ENCODE data around the gene AMBRA1.

Gene AMBRA1

DNA sequence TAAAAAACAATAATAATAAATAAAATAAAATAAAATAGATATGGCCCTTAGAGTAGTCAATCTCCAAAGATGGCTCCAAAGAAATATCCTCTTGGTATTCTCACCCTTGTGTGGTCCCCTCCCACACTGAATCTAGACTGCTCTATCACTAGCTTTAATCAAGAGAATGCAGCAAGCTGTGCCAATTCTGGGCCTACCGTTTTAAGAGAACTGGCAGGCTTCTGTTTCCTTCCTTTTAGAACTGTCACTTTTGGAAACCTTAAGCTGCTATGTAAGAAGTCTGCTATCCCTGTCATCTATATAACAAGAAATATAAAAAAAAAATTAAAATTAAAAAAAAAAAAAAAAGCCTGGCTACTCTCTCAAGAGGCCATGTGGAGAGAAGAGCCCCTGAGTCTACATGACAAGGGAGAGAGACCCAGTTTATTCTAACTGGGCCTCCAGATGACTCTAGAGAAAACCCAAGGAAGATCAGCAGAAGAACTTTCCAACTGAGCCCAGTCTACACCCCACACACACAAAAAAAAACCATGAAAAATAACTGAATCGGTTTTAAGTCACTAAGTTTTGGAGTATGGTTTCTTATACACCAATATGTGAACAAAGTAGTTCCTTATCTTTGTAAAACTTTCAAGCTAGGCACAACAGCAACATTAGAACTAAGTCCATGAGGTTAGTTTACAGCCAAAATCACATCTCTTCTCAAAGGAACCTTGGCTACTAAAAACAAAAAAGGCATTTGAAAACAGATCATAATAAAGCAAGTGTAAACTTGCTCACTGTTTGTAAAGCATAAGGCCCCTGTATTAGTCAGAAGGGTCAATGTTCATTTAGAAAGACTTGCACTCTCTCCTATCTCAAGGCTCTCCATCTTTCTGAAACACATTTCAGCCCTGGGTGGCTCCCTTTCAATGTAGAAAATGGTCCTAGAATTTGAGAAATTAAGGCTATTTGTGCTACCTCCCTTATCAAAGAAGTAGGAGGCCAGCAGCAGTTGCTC, 67.3 kb downstream of the AMBRA1 start:
- Histone ChIP-seq H2BK15ac (ENCODE audit: low read depth, poor library complexity, severe bottlenecking) (no peak overlapping the region), H3K4me3 (ENCODE audit: insufficient read depth in 1 of 2, low read depth in 1 of 2, low read length in 2 of 2) (no peak overlapping the region), H3K14ac (ENCODE audit: low read length in 2 of 2) (no peak overlapping the region), H3K18ac (ENCODE audit: low read depth in 1 of 2, low read length in 2 of 2) (no peak overlapping the region), H2BK120ac (ENCODE audit: low read depth, low read length) (no peak overlapping the region), H3K23ac (ENCODE audit: low read length in 2 of 2) (no peak overlapping the region), H3K4me1 (ENCODE audit: control insufficient read depth, insufficient read depth, low read depth, low read length) (peaks cover 1% of the 10 kb centered on the region), H3K9me3 (ENCODE audit: control insufficient read depth, low read length) (peaks cover 4% of the 10 kb centered on the region), H3K27me3 (ENCODE audit: control insufficient read depth in 1 of 2, insufficient read depth in 1 of 2, low read length in 2 of 2) (no peaks in the 10 kb centered on the region), H4K8ac (ENCODE audit: low read length) (no peak overlapping the region), H2AK5ac (ENCODE audit: low read length, severe bottlenecking) (no peak overlapping the region), H4K91ac (ENCODE audit: low read length) (no peak overlapping the region), H2BK12ac (ENCODE audit: low read length in 2 of 2) (no peak overlapping the region), H2AFZ (ENCODE audit: low read depth, low read length) (no peak overlapping the region), H3K36me3 (ENCODE audit: control insufficient read depth in 1 of 2, insufficient read depth in 2 of 2, low read depth in 1 of 2, low read length in 2 of 2) (peaks cover 2 to 7% of the 10 kb centered on the region in 2 experiments), H3K9ac (ENCODE audit: low read length) (no peak overlapping the region), H2BK5ac (ENCODE audit: low read depth, low read length, poor library complexity, severe bottlenecking) (no peak overlapping the region), H3K4ac (ENCODE audit: low read depth in 1 of 2, low read length in 2 of 2) (no peak overlapping the region), H3K4me2 (ENCODE audit: low read length, poor library complexity, severe bottlenecking) (no peak overlapping the region), H3K79me1 (replicated peaks; ENCODE audit: low read length, poor library complexity, severe bottlenecking) (peaks cover 33% of the 10 kb centered on the region), H3K27ac (ENCODE audit: low read length, poor library complexity, severe bottlenecking) (no peak overlapping the region)
- no peak for DNase-seq
- WGBS = 82% methylated on average over 1 of the region's 2 CpGs

- peaks cover 28% of the 10 kb centered on the region for H3K79me1 ChIP-seq (replicated peaks; ENCODE audit: low read length, poor library complexity, severe bottlenecking)
- no peak overlapping the region for H3K4me2 ChIP-seq (ENCODE audit: low read length, poor library complexity, severe bottlenecking)
- H4K91ac ChIP-seq (ENCODE audit: low read length) = no peak overlapping the region
- DNase-seq = no peak
- no peak overlapping the region for H2BK120ac ChIP-seq (ENCODE audit: low read depth, low read length)
- H3K18ac ChIP-seq (ENCODE audit: low read depth in 1 of 2, low read length in 2 of 2) = no peak overlapping the region
- H2AK5ac ChIP-seq (ENCODE audit: low read length, severe bottlenecking) = no peak overlapping the region
- H2BK15ac ChIP-seq (ENCODE audit: low read depth, poor library complexity, severe bottlenecking) = no peak overlapping the region
- no peak overlapping the region for H3K4me3 ChIP-seq (ENCODE audit: insufficient read depth in 1 of 2, low read depth in 1 of 2, low read length in 2 of 2)
- no peak overlapping the region for H3K14ac ChIP-seq (ENCODE audit: low read length in 2 of 2)
- H2AFZ ChIP-seq (ENCODE audit: low read depth, low read length) = no peak overlapping the region
- H3K27ac ChIP-seq (ENCODE audit: low read length, poor library complexity, severe bottlenecking) = no peak overlapping the region
- H2BK12ac ChIP-seq (ENCODE audit: low read length in 2 of 2) = no peak overlapping the region
- H3K9ac ChIP-seq (ENCODE audit: low read length) = no peak overlapping the region
- H3K9me3 ChIP-seq (ENCODE audit: control insufficient read depth, low read length) = peaks cover 4% of the 10 kb centered on the region
- H3K27me3 ChIP-seq (ENCODE audit: control insufficient read depth in 1 of 2, insufficient read depth in 1 of 2, low read length in 2 of 2) = no peaks in the 10 kb centered on the region
- no peak overlapping the region for H3K23ac ChIP-seq (ENCODE audit: low read length in 2 of 2)
- no peak overlapping the region for H2BK5ac ChIP-seq (ENCODE audit: low read depth, low read length, poor library complexity, severe bottlenecking)
- no peak overlapping the region for H3K4ac ChIP-seq (ENCODE audit: low read depth in 1 of 2, low read length in 2 of 2)
- no peak overlapping the region for H4K8ac ChIP-seq (ENCODE audit: low read length)
- peaks cover 6% of the 10 kb centered on the region for H3K4me1 ChIP-seq (ENCODE audit: control insufficient read depth, insufficient read depth, low read depth, low read length)
- H3K36me3 ChIP-seq (ENCODE audit: control insufficient read depth in 1 of 2, insufficient read depth in 2 of 2, low read depth in 1 of 2, low read length in 2 of 2) = peaks cover 2 to 4% of the 10 kb centered on the region in 2 experiments
These were observed 69.5 kb downstream of the AMBRA1 start for GRCh38 chr11:46524201-46524770.

DNA sequence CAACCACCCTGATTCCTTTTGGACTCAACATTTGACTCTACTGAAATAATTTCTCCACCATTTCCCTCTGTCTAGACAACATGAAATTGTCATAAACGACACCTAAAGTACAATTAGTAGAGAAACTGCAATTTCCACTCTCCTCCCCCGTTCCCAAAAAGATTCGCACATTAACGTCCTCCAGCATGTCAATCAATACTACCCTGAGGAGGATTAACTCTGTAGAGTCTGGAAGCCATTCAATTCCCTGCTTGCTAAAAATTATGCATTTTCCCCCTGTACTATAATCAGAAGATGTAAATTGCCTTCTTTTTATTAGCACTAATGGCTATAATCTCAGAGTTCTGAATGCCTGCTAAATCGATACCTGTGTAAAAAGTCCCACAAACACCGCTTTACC, 70.5 kb downstream of the AMBRA1 start:
- no peak overlapping the region for H3K18ac ChIP-seq (ENCODE audit: low read depth in 1 of 2, low read length in 2 of 2)
- H3K23ac ChIP-seq (ENCODE audit: low read length in 2 of 2) = no peak overlapping the region
- H4K91ac ChIP-seq (ENCODE audit: low read length) = no peak overlapping the region
- peaks cover 4% of the 10 kb centered on the region for H3K9me3 ChIP-seq (ENCODE audit: control insufficient read depth, low read length)
- H3K36me3 ChIP-seq (ENCODE audit: control insufficient read depth in 1 of 2, insufficient read depth in 2 of 2, low read depth in 1 of 2, low read length in 2 of 2) = peaks cover 2 to 4% of the 10 kb centered on the region in 2 experiments
- H3K4ac ChIP-seq (ENCODE audit: low read depth in 1 of 2, low read length in 2 of 2) = no peak overlapping the region
- H4K8ac ChIP-seq (ENCODE audit: low read length) = no peak overlapping the region
- peaks cover 20% of the 10 kb centered on the region for H3K79me1 ChIP-seq (replicated peaks; ENCODE audit: low read length, poor library complexity, severe bottlenecking)
- no peak overlapping the region for H2AFZ ChIP-seq (ENCODE audit: low read depth, low read length)
- no peak overlapping the region for H2BK5ac ChIP-seq (ENCODE audit: low read depth, low read length, poor library complexity, severe bottlenecking)
- no peak overlapping the region for H2BK15ac ChIP-seq (ENCODE audit: low read depth, poor library complexity, severe bottlenecking)
- H3K27ac ChIP-seq (ENCODE audit: low read length, poor library complexity, severe bottlenecking) = peak overlapping the region; percentile 28
- no peaks in the 10 kb centered on the region for H3K27me3 ChIP-seq (ENCODE audit: control insufficient read depth in 1 of 2, insufficient read depth in 1 of 2, low read length in 2 of 2)
- H3K4me2 ChIP-seq (ENCODE audit: low read length, poor library complexity, severe bottlenecking) = no peak overlapping the region
- H3K9ac ChIP-seq (ENCODE audit: low read length) = no peak overlapping the region
- H3K4me1 ChIP-seq (ENCODE audit: control insufficient read depth, insufficient read depth, low read depth, low read length) = peaks cover 8% of the 10 kb centered on the region
- no peak overlapping the region for H3K14ac ChIP-seq (ENCODE audit: low read length in 2 of 2)
- no peak overlapping the region for H2BK120ac ChIP-seq (ENCODE audit: low read depth, low read length)
- no peak for DNase-seq
- no peak overlapping the region for H3K4me3 ChIP-seq (ENCODE audit: insufficient read depth in 1 of 2, low read depth in 1 of 2, low read length in 2 of 2)
- 76% methylated on average over 6 of the region's 6 CpGs for WGBS
- no peak overlapping the region for H2AK5ac ChIP-seq (ENCODE audit: low read length, severe bottlenecking)
- H2BK12ac ChIP-seq (ENCODE audit: low read length in 2 of 2) = no peak overlapping the region

- H2BK120ac ChIP-seq (ENCODE audit: low read depth, low read length) = no peak overlapping the region
- H2BK5ac ChIP-seq (ENCODE audit: low read depth, low read length, poor library complexity, severe bottlenecking) = no peak overlapping the region
- H3K14ac ChIP-seq (ENCODE audit: low read length in 2 of 2) = no peak overlapping the region
- no peak overlapping the region for H2BK15ac ChIP-seq (ENCODE audit: low read depth, poor library complexity, severe bottlenecking)
- H3K9ac ChIP-seq (ENCODE audit: low read length) = no peak overlapping the region
- H4K8ac ChIP-seq (ENCODE audit: low read length) = no peak overlapping the region
- H3K4me3 ChIP-seq (ENCODE audit: insufficient read depth in 1 of 2, low read depth in 1 of 2, low read length in 2 of 2) = no peak overlapping the region
- peaks cover 2 to 4% of the 10 kb centered on the region in 2 experiments for H3K36me3 ChIP-seq (ENCODE audit: control insufficient read depth in 1 of 2, insufficient read depth in 2 of 2, low read depth in 1 of 2, low read length in 2 of 2)
- DNase-seq = no peak
- H3K4me1 ChIP-seq (ENCODE audit: control insufficient read depth, insufficient read depth, low read depth, low read length) = peaks cover 8% of the 10 kb centered on the region
- H3K4ac ChIP-seq (ENCODE audit: low read depth in 1 of 2, low read length in 2 of 2) = no peak overlapping the region
- H3K27ac ChIP-seq (ENCODE audit: low read length, poor library complexity, severe bottlenecking) = peak overlapping the region; percentile 28
- no peak overlapping the region for H3K18ac ChIP-seq (ENCODE audit: low read depth in 1 of 2, low read length in 2 of 2)
- no peak overlapping the region for H2BK12ac ChIP-seq (ENCODE audit: low read length in 2 of 2)
- no peak overlapping the region for H2AK5ac ChIP-seq (ENCODE audit: low read length, severe bottlenecking)
- H4K91ac ChIP-seq (ENCODE audit: low read length) = no peak overlapping the region
- H3K79me1 ChIP-seq (replicated peaks; ENCODE audit: low read length, poor library complexity, severe bottlenecking) = peaks cover 20% of the 10 kb centered on the region
- H3K23ac ChIP-seq (ENCODE audit: low read length in 2 of 2) = no peak overlapping the region
- peaks cover 4% of the 10 kb centered on the region for H3K9me3 ChIP-seq (ENCODE audit: control insufficient read depth, low read length)
- no peak overlapping the region for H3K4me2 ChIP-seq (ENCODE audit: low read length, poor library complexity, severe bottlenecking)
- 93% methylated on average over 4 of the region's 5 CpGs for WGBS
- no peaks in the 10 kb centered on the region for H3K27me3 ChIP-seq (ENCODE audit: control insufficient read depth in 1 of 2, insufficient read depth in 1 of 2, low read length in 2 of 2)
- no peak overlapping the region for H2AFZ ChIP-seq (ENCODE audit: low read depth, low read length)
These were observed 71.0 kb downstream of the AMBRA1 start for GRCh38 chr11:46522682-46523281.
